Stomach (tissue), 9 donors: Measurements from ENCODE around the gene ARID1B. TPM values are rescaled to one million over a fixed set of nuclear protein-coding genes. Genes with fewer than 3 reads are reported as not detected.

Source experiments
- DNase-seq, 2 donors: peaks; one replicate each; pipeline versions ENCODE4 v3.0.0 to v3.0.0-alpha.2; 2013 to 2019
- H3K27ac ChIP-seq, 5 donors: fragments of 200-600 bp in 4 of 5; sonication (generic) in 4 of 5; one replicate each; pipeline ENCODE4 v1.5.1; 2013 to 2019; ENCODE audit warnings: mild to moderate bottlenecking in 1 of 5, moderate library complexity in 1 of 5
- H3K27me3 ChIP-seq, 3 donors: fragments of 200-600 bp; sonication (generic); one replicate each; pipeline ENCODE4 v1.5.1; 2017 to 2019; ENCODE audit warnings: mixed run types in 1 of 3
- H3K36me3 ChIP-seq, 4 donors: fragments of 200-600 bp; sonication (generic); 1 replicate in 3 of 4; 2 replicates in 1 of 4; pipeline ENCODE4 v1.5.1; 2016 to 2019
- H3K4me1 ChIP-seq, 4 donors: fragments of 200-600 bp; sonication (generic); one replicate each; pipeline ENCODE4 v1.5.1; 2016 to 2019
- H3K4me3 ChIP-seq, 4 donors: fragments of 200-600 bp; sonication (generic) in 3 of 4; one replicate each; pipeline ENCODE4 v1.5.1; 2016 to 2019; ENCODE audit warnings: mild to moderate bottlenecking in 1 of 4
- H3K9me3 ChIP-seq, 4 donors: fragments of 200-600 bp; sonication (generic); one replicate each; pipeline ENCODE4 v1.5.1; 2016 to 2019
- CTCF ChIP-seq, 7 experiments: fragments of 450-650 bp in 4 of 7; fragments of 200-600 bp in 3 of 7; sonication (generic) in 3 of 7; IDR thresholded peaks; one replicate each; pipeline ENCODE4 v1.5.1; 2016 to 2019; ENCODE audit warnings: antibody characterized with exemption in 7 of 7, control low read depth in 2 of 7, mild to moderate bottlenecking in 1 of 7
- EP300 ChIP-seq: sonication (generic); formaldehyde crosslinking; IDR thresholded peaks from one replicate; pipeline ENCODE4 v1.6.1; 2017; ENCODE audit warnings: antibody characterized with exemption
- POLR2A ChIP-seq, 4 donors: fragments of 450-650 bp; IDR thresholded peaks; one replicate each; pipeline ENCODE4 v1.6.1; 2016; ENCODE audit warnings: antibody characterized with exemption in 4 of 4, control low read depth in 2 of 4, mild to moderate bottlenecking in 1 of 4, moderate library complexity in 1 of 4
- POLR2AphosphoS5 ChIP-seq, 3 donors: sonication (generic); formaldehyde crosslinking; IDR thresholded peaks; one replicate each; pipeline ENCODE4 v1.6.1; 2016; ENCODE audit warnings: antibody characterized with exemption in 3 of 3
- WGBS, 5 donors: extraction: QIAGEN DNeasy Blood & Tissue Kit in 3 of 5; methylation state at CpG; one replicate each; pipeline versions ENCODE4 v1.1.5 to v1.1.7; 2013 to 2018; 5-methylcytosine and 5-hydroxymethylcytosine counted together
- intact Hi-C: fragments of 100-400 bp; cut with DNase I; formaldehyde crosslinking; loops from one replicate; pipeline ENCODE4 v1.15.1; 2023; ENCODE audit warnings: low total_unique reads
- polyA plus RNA-seq, 3 donors: library from polyadenylated mRNA; stranded (reverse); fragments of 200-250 nt; gene quantifications; one replicate each; pipeline ENCODE4 v1.2.3, GENCODE V29; 2013
- total RNA-seq, 5 donors: library from RNA; depleted of rRNA; stranded (reverse); fragments of >200 nt; gene quantifications; one replicate each; pipeline versions ENCODE4 v1.1.0 to v1.2.3, GENCODE V29; 2014 to 2016
- donor health status: healthy with polysubstance abuse.
- donor health status: Bipolar disorder and iron deficiency.
- donor health status: healthy.

ARID1B gene
- total and polyA plus RNA-seq, 8 donors: 8.8 to 183 (median 48.3) TPM

GRCh38 chr6:156853733-156854132, 76.6 kb downstream of the ARID1B start:
- Histone ChIP-seq H3K27me3 (no peaks in the 10 kb centered on the region), H3K9me3 (no peaks in the 10 kb centered on the region), H3K36me3 (no peaks in the 10 kb centered on the region), H3K27ac (no peak overlapping the region), H3K4me3 (no peak overlapping the region), H3K4me1 (peaks cover 4 to 92% (median 46%) of the 10 kb centered on the region in 4 donors)
- intact Hi-C loops: no loop called here
- TF ChIP-seq CTCF (IDR thresholded peaks at IDR 0.05) (no peak), POLR2AphosphoS5 (IDR thresholded peaks at IDR 0.05) (no peak), POLR2A (IDR thresholded peaks at IDR 0.05) (no peak), EP300 (no peak)
- WGBS, 5 donors: 83 to 92% (median 87%) methylated on average over 5 of the region's 5 CpGs
- DNase-seq: no peak

GRCh38 chr6:156854466-156855161, 77.4 kb downstream of the ARID1B start:
- Histone ChIP-seq H3K36me3 (no peaks in the 10 kb centered on the region), H3K4me1 (peaks cover 0 to 93% (median 44%) of the 10 kb centered on the region in 4 donors), H3K9me3 (no peaks in the 10 kb centered on the region), H3K27me3 (no peaks in the 10 kb centered on the region), H3K4me3 (no peak overlapping the region), H3K27ac (no peak overlapping the region)
- no peak for DNase-seq
- WGBS, 5 donors: 80 to 91% (median 86%) methylated on average over 10 of the region's 10 CpGs
- intact Hi-C loops: no loop called here
- TF ChIP-seq POLR2AphosphoS5 (IDR thresholded peaks at IDR 0.05) (no peak), CTCF (IDR thresholded peaks at IDR 0.05) (no peak)

- Histone ChIP-seq H3K36me3 (no peaks in the 10 kb centered on the region), H3K27ac (no peak overlapping the region), H3K4me3 (no peak overlapping the region), H3K4me1 (peaks cover 0 to 90% (median 39%) of the 10 kb centered on the region in 4 donors), H3K27me3 (no peaks in the 10 kb centered on the region), H3K9me3 (no peaks in the 10 kb centered on the region)
- WGBS, 5 donors: 80 to 87% (median 85%) methylated on average over 2 of the region's 2 CpGs
- DNase-seq: no peak
- no peak for TF ChIP-seq POLR2AphosphoS5 (IDR thresholded peaks at IDR 0.05)
- TF ChIP-seq EP300: no peak
- no peak for TF ChIP-seq POLR2A (IDR thresholded peaks at IDR 0.05)
- TF ChIP-seq CTCF (IDR thresholded peaks at IDR 0.05): no peak
- intact Hi-C loops: no loop called here
Observed at GRCh38 chr6:156857573-156857972, 80.4 kb downstream of the ARID1B start.

DNA sequence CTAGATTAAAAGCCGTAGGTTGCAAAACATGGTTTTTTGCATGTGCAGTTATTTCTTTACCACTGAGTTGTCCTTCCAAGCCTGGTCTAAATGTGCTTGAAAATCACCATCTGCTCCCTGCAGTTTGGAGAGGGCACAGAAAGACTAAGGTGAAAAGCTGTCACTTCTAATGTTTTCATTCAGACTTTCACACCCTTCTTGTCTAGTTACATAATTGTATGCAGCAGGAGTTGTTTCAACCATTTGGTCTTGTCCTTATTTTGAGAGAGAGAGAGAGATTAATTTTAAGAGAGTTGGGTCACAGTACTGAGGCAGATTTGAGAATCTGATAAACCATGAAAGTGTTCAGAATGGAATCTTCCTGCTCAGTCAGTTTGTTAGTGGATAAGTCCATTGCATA, 82.5 kb downstream of the ARID1B start:
- no peak for TF ChIP-seq POLR2A (IDR thresholded peaks at IDR 0.05)
- no peak for TF ChIP-seq POLR2AphosphoS5 (IDR thresholded peaks at IDR 0.05)
- no peak for TF ChIP-seq CTCF (IDR thresholded peaks at IDR 0.05)
- no peak for TF ChIP-seq EP300
- Histone ChIP-seq H3K27ac (no peak overlapping the region), H3K27me3 (no peaks in the 10 kb centered on the region), H3K4me1 (peaks cover 0 to 78% (median 33%) of the 10 kb centered on the region in 4 donors), H3K36me3 (no peaks in the 10 kb centered on the region), H3K4me3 (no peak overlapping the region), H3K9me3 (no peaks in the 10 kb centered on the region)
- WGBS, 5 donors: 76 to 97% (median 82%) methylated on average over 1 of the region's 1 CpG
- no peak for DNase-seq
- intact Hi-C loops: no loop called here
